B cell (primary cell): ENCODE data around the gene KIF25.

Experiments used
- EZH2 ChIP-seq: IDR thresholded peaks from 2 replicates; pipeline ENCODE4 v1.6.1; 2012; ENCODE audit warnings: borderline replicate concordance, low read depth, mild to moderate bottlenecking, moderate library complexity, low read length; ENCODE audit not compliant: insufficient read depth, poor library complexity, severe bottlenecking
- TF ChIP-seq, protein P1 (sequence below): fragments of 200-600 bp; IDR thresholded peaks from one replicate; pipeline ENCODE4 v1.8.0; 2022; ENCODE audit warnings: antibody characterized with exemption, mild to moderate bottlenecking

DNA sequence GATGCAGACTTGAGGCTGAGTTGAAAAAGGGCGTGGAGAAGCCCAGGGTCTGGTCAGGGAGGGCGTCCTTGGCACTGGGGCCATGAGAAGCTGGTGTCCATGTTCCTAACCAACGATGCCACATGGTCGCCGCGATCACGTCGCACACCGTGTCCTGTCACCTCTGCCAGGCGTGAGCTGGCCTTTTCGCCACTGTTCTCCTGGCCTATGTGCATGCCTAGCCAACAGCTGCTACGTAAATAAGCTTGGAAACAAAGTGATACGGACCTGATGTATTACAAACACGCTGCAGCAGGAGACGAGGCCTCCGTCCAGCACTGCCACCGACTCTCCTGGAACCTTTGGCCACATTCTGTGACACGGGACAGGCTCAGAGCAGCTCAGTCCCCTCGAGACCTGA lies 22.0 kb upstream of the KIF25 start:
- TF ChIP-seq, protein P1, sequence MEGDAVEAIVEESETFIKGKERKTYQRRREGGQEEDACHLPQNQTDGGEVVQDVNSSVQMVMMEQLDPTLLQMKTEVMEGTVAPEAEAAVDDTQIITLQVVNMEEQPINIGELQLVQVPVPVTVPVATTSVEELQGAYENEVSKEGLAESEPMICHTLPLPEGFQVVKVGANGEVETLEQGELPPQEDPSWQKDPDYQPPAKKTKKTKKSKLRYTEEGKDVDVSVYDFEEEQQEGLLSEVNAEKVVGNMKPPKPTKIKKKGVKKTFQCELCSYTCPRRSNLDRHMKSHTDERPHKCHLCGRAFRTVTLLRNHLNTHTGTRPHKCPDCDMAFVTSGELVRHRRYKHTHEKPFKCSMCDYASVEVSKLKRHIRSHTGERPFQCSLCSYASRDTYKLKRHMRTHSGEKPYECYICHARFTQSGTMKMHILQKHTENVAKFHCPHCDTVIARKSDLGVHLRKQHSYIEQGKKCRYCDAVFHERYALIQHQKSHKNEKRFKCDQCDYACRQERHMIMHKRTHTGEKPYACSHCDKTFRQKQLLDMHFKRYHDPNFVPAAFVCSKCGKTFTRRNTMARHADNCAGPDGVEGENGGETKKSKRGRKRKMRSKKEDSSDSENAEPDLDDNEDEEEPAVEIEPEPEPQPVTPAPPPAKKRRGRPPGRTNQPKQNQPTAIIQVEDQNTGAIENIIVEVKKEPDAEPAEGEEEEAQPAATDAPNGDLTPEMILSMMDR, result no peak
- no peak for TF ChIP-seq EZH2
